Lung (tissue), 12 donors: ENCODE results near the gene FEM1C. TPM values are rescaled to one million over a fixed set of nuclear protein-coding genes. Genes with fewer than 3 reads are reported as not detected.

Source experiments
- ATAC-seq: fragments of 200-7000 bp; cut with Tn5 transposase; one replicate; pipeline ENCODE4 v1.9.1; 2020; ENCODE audit warnings: moderate number of reproducible peaks; ENCODE audit not compliant: insufficient read depth, low FRiP score
- DNase-seq, 3 donors: peaks; one replicate each; pipeline ENCODE4 v3.0.0-alpha.2; 2013 to 2017
- H3K27ac ChIP-seq, 2 donors: one replicate each; pipeline ENCODE4 v1.5.1; 2013; ENCODE audit warnings: mild to moderate bottlenecking in 2 of 2, moderate library complexity in 2 of 2, control low read depth in 1 of 2, inconsistent platforms in 1 of 2, low read depth in 1 of 2, low read length in 1 of 2
- H3K27me3 ChIP-seq, 3 donors: one replicate each; pipeline ENCODE4 v1.5.1; 2013; ENCODE audit warnings: low read length in 2 of 3; ENCODE audit not compliant: control insufficient read depth in 3 of 3, insufficient read depth in 3 of 3
- H3K36me3 ChIP-seq, 4 donors: one replicate each; pipeline ENCODE4 v1.5.1; 2013; ENCODE audit warnings: low read length in 4 of 4, mild to moderate bottlenecking in 1 of 4, moderate library complexity in 1 of 4; ENCODE audit not compliant: control insufficient read depth in 4 of 4, insufficient read depth in 4 of 4
- H3K4me1 ChIP-seq, 5 donors: one replicate each; pipeline ENCODE4 v1.5.1; 2013; ENCODE audit warnings: low read length in 5 of 5, mild to moderate bottlenecking in 2 of 5, moderate library complexity in 1 of 5; ENCODE audit not compliant: control insufficient read depth in 5 of 5, insufficient read depth in 5 of 5
- H3K4me3 ChIP-seq: one replicate; pipeline ENCODE4 v1.5.1; 2013; ENCODE audit warnings: mild to moderate bottlenecking, control low read depth, moderate library complexity
- H3K9ac ChIP-seq, 2 donors: one replicate each; pipeline ENCODE4 v1.5.1; 2013; ENCODE audit warnings: low read length in 2 of 2, control low read depth in 1 of 2; ENCODE audit not compliant: insufficient read depth in 1 of 2
- H3K9me3 ChIP-seq, 4 donors: one replicate each; pipeline ENCODE4 v1.5.1; 2013; ENCODE audit warnings: low read length in 3 of 4, mild to moderate bottlenecking in 1 of 4, moderate library complexity in 1 of 4; ENCODE audit not compliant: control insufficient read depth in 4 of 4, insufficient read depth in 3 of 4
- CTCF ChIP-seq: IDR thresholded peaks from 2 replicates; pipeline ENCODE4 v1.5.1; 2012; ENCODE audit warnings: mild to moderate bottlenecking; ENCODE audit errors: control extremely low read depth, extremely low read depth
- WGBS, 2 donors: extraction: QIAGEN DNeasy Blood & Tissue Kit; methylation state at CpG; one replicate each; pipeline ENCODE4 v1.1.7; 2013; 5-methylcytosine and 5-hydroxymethylcytosine counted together
- polyA plus RNA-seq, 2 donors: library from polyadenylated mRNA; stranded (reverse); fragments of 200-250 nt; gene quantifications; one replicate each; pipeline ENCODE4 v1.2.1, GENCODE V29; 2013
- total RNA-seq, 2 donors: library from RNA; depleted of rRNA in 1 of 2; stranded (reverse); fragments of >200 nt in 1 of 2; gene quantifications; one replicate each; pipeline ENCODE4 v1.2.1, GENCODE V29; 2014 to 2021
- donor health status: control.
- donor health status: control.
- donor health status: Bipolar disorder and iron deficiency.
- donor health status: healthy.
- donor health status: DM: yes; HTN: yes; CAD: no.

The FEM1C gene
- total and polyA plus RNA-seq, 4 donors, result 8.0 to 47.9 (median 19.2) TPM

- Histone ChIP-seq H3K36me3 (peaks cover 0 to 3% (median 0%) of the 10 kb centered on the region in 4 donors), H3K9ac (no peak overlapping the region), H3K9me3 (no peaks in the 10 kb centered on the region), H3K27me3 (no peaks in the 10 kb centered on the region), H3K4me3 (no peak overlapping the region), H3K27ac (no peak overlapping the region), H3K4me1 (no peaks in the 10 kb centered on the region)
- DNase-seq (no peak), ATAC-seq (no peak)
- 93 to 94% methylated on average over 5 of the region's 5 CpGs for WGBS, 2 donors
- TF ChIP-seq CTCF, result no peak
These were observed 30.4 kb downstream of the FEM1C start for GRCh38 chr5:115514220-115514619.

- ATAC-seq (no peak), DNase-seq (no peak)
- H3K27ac ChIP-seq, result no peak overlapping the region
- 96 to 97% methylated on average over 3 of the region's 3 CpGs for WGBS, 2 donors
- no peaks in the 10 kb centered on the region for H3K4me1 ChIP-seq
- H3K9me3 ChIP-seq, result no peaks in the 10 kb centered on the region
- no peak overlapping the region for H3K9ac ChIP-seq
- no peak for TF ChIP-seq CTCF
- no peak overlapping the region for H3K4me3 ChIP-seq
- H3K27me3 ChIP-seq, result no peaks in the 10 kb centered on the region
- H3K36me3 ChIP-seq, result no peaks in the 10 kb centered on the region
These were observed 32.9 kb downstream of the FEM1C start for GRCh38 chr5:115511632-115512031.

- no peak overlapping the region for H3K4me3 ChIP-seq
- 0% methylated on average over 1 of the region's 1 CpG for WGBS, 2 donors
- H3K27ac ChIP-seq, result no peak overlapping the region
- no peak for DNase-seq
- no peaks in the 10 kb centered on the region for H3K27me3 ChIP-seq
- no peak for TF ChIP-seq CTCF
- no peak overlapping the region for H3K9ac ChIP-seq
- H3K36me3 ChIP-seq, result no peaks in the 10 kb centered on the region
- no peaks in the 10 kb centered on the region for H3K4me1 ChIP-seq
- H3K9me3 ChIP-seq, result no peaks in the 10 kb centered on the region
- ATAC-seq, result no peak
These were observed 34.4 kb downstream of the FEM1C start for GRCh38 chr5:115510145-115510645.

- no peak for TF ChIP-seq CTCF
- Histone ChIP-seq H3K27ac (no peak overlapping the region), H3K4me1 (no peaks in the 10 kb centered on the region), H3K27me3 (no peaks in the 10 kb centered on the region), H3K9me3 (no peaks in the 10 kb centered on the region), H3K4me3 (no peak overlapping the region), H3K9ac (no peak overlapping the region), H3K36me3 (no peaks in the 10 kb centered on the region)
- DNase-seq, result no peak
- WGBS, 2 donors, result 83 to 90% methylated on average over 2 of the region's 2 CpGs
- no peak for ATAC-seq
These were observed 35.0 kb downstream of the FEM1C start for GRCh38 chr5:115509547-115509946.
